WTC11 (cell line): Measurements from ENCODE around the gene EME2.

Experiments
- ATF1 ChIP-seq: sonication (generic); formaldehyde crosslinking; IDR thresholded peaks from 2 replicates; pipeline ENCODE4 v1.8.1; 2023; ENCODE audit warnings: mild to moderate bottlenecking, moderate library complexity, missing genetic modification reagents
- CREB1 ChIP-seq: sonication (generic); formaldehyde crosslinking; IDR thresholded peaks from 2 replicates; pipeline ENCODE4 v1.8.0; 2023; ENCODE audit warnings: mild to moderate bottlenecking, missing genetic modification reagents
- CTCF ChIP-seq: fragments of 200-600 bp; IDR thresholded peaks from 2 replicates; pipeline ENCODE4 v1.8.0; 2022; ENCODE audit warnings: antibody characterized with exemption
- GABPB1 ChIP-seq: sonication (generic); formaldehyde crosslinking; IDR thresholded peaks from 2 replicates; pipeline ENCODE4 v1.8.1; 2023; ENCODE audit warnings: mild to moderate bottlenecking, missing genetic modification reagents
- MAX ChIP-seq: sonication (generic); formaldehyde crosslinking; IDR thresholded peaks from 2 replicates; pipeline ENCODE4 v1.8.0; 2022; ENCODE audit warnings: mild to moderate bottlenecking, missing genetic modification reagents
- ZNF263 ChIP-seq: sonication (generic); formaldehyde crosslinking; IDR thresholded peaks from 2 replicates; pipeline ENCODE4 v1.8.1; 2022; ENCODE audit warnings: low read depth, mild to moderate bottlenecking, moderate library complexity, missing genetic modification reagents

- TF ChIP-seq ZNF263 (CRISPR knock-in tag) (no peak), ATF1 (CRISPR knock-in tag) (no peak), CREB1 (no peak), CTCF (no peak), MAX (CRISPR knock-in tag) (no peak), GABPB1 (CRISPR knock-in tag) (no peak)
Measured at GRCh38 chr16:1788095-1788707, 15.6 kb downstream of the EME2 start.
